Parathyroid adenoma (tissue), 2 donors: ENCODE measurements around the gene EML3.
"Not testable (repeated sequence)": the region's sequence is repeated elsewhere in the genome, so short reads cannot be mapped to it uniquely, and the experiment has no call there.

Source experiments
- H2AFZ ChIP-seq: fragments of 300-600 bp; sonication (generic); one replicate; pipeline ENCODE4 v1.7.0; 2017; ENCODE audit warnings: antibody characterized with exemption, mild to moderate bottlenecking
- H3K27ac ChIP-seq: fragments of 300-600 bp; sonication (generic); one replicate; pipeline ENCODE4 v1.7.0; 2017
- H3K27me3 ChIP-seq: fragments of 300-600 bp; sonication (generic); one replicate; pipeline ENCODE4 v1.7.0; 2017; ENCODE audit warnings: low read length; ENCODE audit not compliant: control insufficient read depth, insufficient read depth
- H3K36me3 ChIP-seq: fragments of 300-600 bp; sonication (generic); one replicate; pipeline ENCODE4 v1.7.0; 2017; ENCODE audit warnings: low read length; ENCODE audit not compliant: control insufficient read depth, insufficient read depth
- H3K4me1 ChIP-seq: fragments of 300-600 bp; sonication (generic); one replicate; pipeline ENCODE4 v1.7.0; 2017; ENCODE audit warnings: control low read depth
- H3K4me2 ChIP-seq: fragments of 300-600 bp; sonication (generic); one replicate; pipeline ENCODE4 v1.7.0; 2017; ENCODE audit warnings: low read length
- H3K4me3 ChIP-seq: fragments of 300-600 bp; sonication (generic); one replicate; pipeline ENCODE4 v1.7.0; 2017; ENCODE audit warnings: low read depth, low read length
- H3K79me2 ChIP-seq: fragments of 300-600 bp; sonication (generic); one replicate; pipeline ENCODE4 v1.7.0; 2017; ENCODE audit warnings: control low read depth
- H3K9ac ChIP-seq: fragments of 300-600 bp; sonication (generic); one replicate; pipeline ENCODE4 v1.7.0; 2017; ENCODE audit warnings: mild to moderate bottlenecking
- H3K9me3 ChIP-seq: fragments of 300-600 bp; sonication (generic); one replicate; pipeline ENCODE4 v1.7.0; 2017; ENCODE audit warnings: low read length; ENCODE audit not compliant: control insufficient read depth
- CTCF ChIP-seq: fragments of 300-600 bp; sonication (generic); IDR thresholded peaks from one replicate; pipeline ENCODE4 v1.7.0; 2017; ENCODE audit warnings: antibody characterized with exemption, mild to moderate bottlenecking
- donor health status: primary hyperparathyroidism.

EML3 gene

DNA sequence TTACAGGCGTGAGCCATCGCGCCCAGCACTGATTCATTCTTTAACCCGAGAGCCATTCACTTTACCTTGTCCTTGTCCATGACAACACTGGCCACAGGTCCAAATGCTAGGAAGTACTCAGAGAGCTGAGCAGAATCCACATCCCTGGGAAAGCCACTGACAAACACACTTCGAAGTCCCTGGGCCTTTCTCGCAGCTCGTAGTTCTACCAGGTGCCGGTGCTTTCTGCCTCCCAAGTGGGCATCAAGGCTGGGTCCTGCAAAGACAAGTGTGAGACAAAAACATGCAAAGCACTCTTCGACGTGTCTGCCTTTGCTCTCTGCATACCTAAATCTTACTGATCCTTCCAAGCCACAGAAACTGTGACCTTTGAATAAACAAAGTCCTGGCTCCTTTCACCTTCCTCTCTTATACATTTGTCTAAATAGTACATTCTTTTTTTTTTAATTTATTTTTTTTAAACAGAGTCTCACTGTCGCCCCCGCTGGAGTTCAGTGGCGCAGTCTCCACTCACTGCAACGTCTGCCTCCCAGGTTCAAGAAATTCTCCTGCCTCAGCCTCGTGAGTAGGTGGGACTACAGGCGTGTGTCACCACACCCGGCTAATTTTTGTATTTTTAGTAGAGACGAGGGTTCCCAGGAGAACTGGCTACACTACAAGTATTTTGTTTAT lies 23.5 kb downstream of the EML3 start:
- Histone ChIP-seq H3K9ac (no peak overlapping the region), H2AFZ (no peak overlapping the region), H3K27me3 (no peaks in the 10 kb centered on the region), H3K4me2 (no peak overlapping the region), H3K4me1 (peaks cover 8% of the 10 kb centered on the region), H3K79me2 (no peaks in the 10 kb centered on the region), H3K4me3 (no peak overlapping the region), H3K9me3 (no peaks in the 10 kb centered on the region), H3K36me3 (no peaks in the 10 kb centered on the region), H3K27ac (no peak overlapping the region)
- TF ChIP-seq CTCF: no peak

DNA sequence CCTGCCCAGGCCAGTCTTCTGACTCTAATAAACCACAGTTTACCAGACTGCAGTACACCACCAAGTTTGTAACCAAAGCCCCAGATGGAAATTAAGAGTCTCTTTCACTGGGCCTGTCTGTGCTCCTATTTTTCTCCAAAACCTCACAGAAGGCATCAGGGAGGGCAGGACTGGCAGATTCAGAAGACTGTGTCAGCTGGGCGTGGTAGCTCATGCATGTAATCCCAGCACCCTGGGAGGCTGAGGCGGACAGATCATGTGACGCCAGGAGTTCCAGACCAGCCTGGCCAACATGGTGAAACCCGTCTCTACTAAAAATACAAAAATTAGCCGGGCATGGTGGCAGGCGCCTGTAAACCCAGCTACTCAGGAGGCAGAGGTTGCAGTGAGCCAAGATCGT lies 27.2 kb downstream of the EML3 start:
- H2AFZ ChIP-seq, H3K27me3 ChIP-seq, H3K9ac ChIP-seq, H3K36me3 ChIP-seq, H3K4me2 ChIP-seq, H3K27ac ChIP-seq, H3K9me3 ChIP-seq, H3K4me1 ChIP-seq, H3K79me2 ChIP-seq, H3K4me3 ChIP-seq: not testable (repeated sequence)

GRCh38 chr11:62581735-62582134 lies 30.8 kb downstream of the EML3 start:
- not testable (repeated sequence) for H3K27ac ChIP-seq, H3K4me2 ChIP-seq, H3K36me3 ChIP-seq, H3K9ac ChIP-seq, H3K4me1 ChIP-seq, H3K9me3 ChIP-seq, H3K4me3 ChIP-seq, H3K27me3 ChIP-seq, H3K79me2 ChIP-seq, H2AFZ ChIP-seq

DNA sequence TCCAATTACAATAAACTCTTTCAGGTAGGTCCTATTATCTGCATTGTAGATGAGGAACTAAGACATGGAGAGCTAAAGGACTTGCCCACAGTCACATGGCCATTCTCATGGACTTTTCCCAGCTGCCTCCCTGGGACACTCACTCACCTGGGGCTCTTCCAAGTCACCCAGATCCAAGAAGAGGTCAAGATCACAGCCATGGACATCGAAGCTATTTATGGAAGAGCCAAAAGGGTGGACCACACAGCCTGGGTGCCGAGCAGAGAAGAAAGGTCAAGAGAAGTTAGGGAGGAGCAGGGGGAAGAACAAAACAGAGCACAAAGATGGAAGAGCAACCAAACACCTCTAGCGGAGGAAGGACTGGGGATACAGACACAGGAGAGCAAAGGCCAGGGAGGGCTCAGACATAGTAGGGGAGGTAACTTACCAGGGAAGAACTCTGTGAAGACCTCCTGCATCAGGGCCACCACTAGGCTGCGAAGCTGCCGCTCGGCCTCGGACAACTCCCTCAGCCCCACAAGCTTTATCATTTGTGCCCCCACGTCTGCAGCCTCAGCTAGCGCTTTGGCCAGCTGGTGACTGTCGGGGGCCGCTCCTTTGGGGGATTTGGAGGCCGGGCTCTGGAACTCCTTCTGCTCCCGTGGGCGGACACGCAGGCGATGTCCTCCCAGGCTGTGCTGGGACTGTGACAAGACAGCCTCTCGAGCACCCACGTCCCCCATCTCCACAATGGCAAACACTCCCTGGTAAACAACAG lies 31.4 kb downstream of the EML3 start:
- H3K27me3 ChIP-seq: no peaks in the 10 kb centered on the region
- no peak overlapping the region for H2AFZ ChIP-seq
- no peak overlapping the region for H3K9ac ChIP-seq
- no peak for TF ChIP-seq CTCF
- H3K79me2 ChIP-seq: no peaks in the 10 kb centered on the region
- H3K27ac ChIP-seq: no peak overlapping the region
- no peaks in the 10 kb centered on the region for H3K4me1 ChIP-seq
- no peak overlapping the region for H3K4me3 ChIP-seq
- no peaks in the 10 kb centered on the region for H3K9me3 ChIP-seq
- no peaks in the 10 kb centered on the region for H3K36me3 ChIP-seq
- no peak overlapping the region for H3K4me2 ChIP-seq

- no peaks in the 10 kb centered on the region for H3K79me2 ChIP-seq
- no peaks in the 10 kb centered on the region for H3K36me3 ChIP-seq
- H3K4me2 ChIP-seq: no peak overlapping the region
- no peaks in the 10 kb centered on the region for H3K9me3 ChIP-seq
- H3K4me3 ChIP-seq: no peak overlapping the region
- no peaks in the 10 kb centered on the region for H3K27me3 ChIP-seq
- no peaks in the 10 kb centered on the region for H3K4me1 ChIP-seq
- H3K9ac ChIP-seq: no peak overlapping the region
- H2AFZ ChIP-seq: no peak overlapping the region
- TF ChIP-seq CTCF: no peak
- H3K27ac ChIP-seq: no peak overlapping the region
Measured at GRCh38 chr11:62579252-62579651, 33.3 kb downstream of the EML3 start.
